Measurements from ENCODE around the gene GLCE.
"Not testable (repeated sequence)": the region's sequence is repeated elsewhere in the genome, so short reads cannot be mapped to it uniquely, and the experiment has no call there.

GLCE gene

GRCh38 chr15:69302087-69302486, 141.7 kb downstream of the GLCE start:
- DNase-seq, result not testable (repeated sequence)

GRCh38 chr15:69302929-69303328, 142.5 kb downstream of the GLCE start:
- DNase-seq, result no peak

- DNase-seq, result no peak
These were observed 143.1 kb downstream of the GLCE start for GRCh38 chr15:69303337-69304181.

- no peak for DNase-seq
These were observed 143.7 kb downstream of the GLCE start for GRCh38 chr15:69304182-69304545.

GRCh38 chr15:69305204-69305931, 144.9 kb downstream of the GLCE start:
- no peak for DNase-seq

- no peak for DNase-seq
These were observed 145.6 kb downstream of the GLCE start for GRCh38 chr15:69305933-69306568.

- no peak for DNase-seq
These were observed 147.5 kb downstream of the GLCE start for GRCh38 chr15:69307939-69308338.

GRCh38 chr15:69308949-69309348, 148.5 kb downstream of the GLCE start:
- no peak for DNase-seq

- no peak for DNase-seq
These were observed 150.9 kb downstream of the GLCE start for GRCh38 chr15:69311319-69311721.

GRCh38 chr15:69313432-69314000, 153.1 kb downstream of the GLCE start:
- no peak for DNase-seq

GRCh38 chr15:69314131-69314530, 153.7 kb downstream of the GLCE start:
- no peak for DNase-seq

- no peak for DNase-seq
These were observed 154.3 kb downstream of the GLCE start for GRCh38 chr15:69314736-69315135.

- no peak for DNase-seq
These were observed 155.1 kb downstream of the GLCE start for GRCh38 chr15:69315402-69316110.

GRCh38 chr15:69316291-69316690, 155.9 kb downstream of the GLCE start:
- no peak for DNase-seq

- no peak for DNase-seq
These were observed 157.0 kb downstream of the GLCE start for GRCh38 chr15:69317392-69317841.

- DNase-seq, result no peak
These were observed 157.6 kb downstream of the GLCE start for GRCh38 chr15:69318033-69318432.

- no peak for DNase-seq
These were observed 159.2 kb downstream of the GLCE start for GRCh38 chr15:69319384-69320375.

- no peak for DNase-seq
These were observed 160.6 kb downstream of the GLCE start for GRCh38 chr15:69320977-69321554.
